ENCODE data around the gene DIP2C.
"Not testable (repeated sequence)": the region's sequence is repeated elsewhere in the genome, so short reads cannot be mapped to it uniquely, and the experiment has no call there.

Gene DIP2C

GRCh38 chr10:442209-442608 is 247.3 kb downstream of the DIP2C start:
- no peak for DNase-seq (ENCODE audit: low spot score)

GRCh38 chr10:441659-442058 is 247.8 kb downstream of the DIP2C start:
- no peak for DNase-seq (ENCODE audit: low spot score)

DNA sequence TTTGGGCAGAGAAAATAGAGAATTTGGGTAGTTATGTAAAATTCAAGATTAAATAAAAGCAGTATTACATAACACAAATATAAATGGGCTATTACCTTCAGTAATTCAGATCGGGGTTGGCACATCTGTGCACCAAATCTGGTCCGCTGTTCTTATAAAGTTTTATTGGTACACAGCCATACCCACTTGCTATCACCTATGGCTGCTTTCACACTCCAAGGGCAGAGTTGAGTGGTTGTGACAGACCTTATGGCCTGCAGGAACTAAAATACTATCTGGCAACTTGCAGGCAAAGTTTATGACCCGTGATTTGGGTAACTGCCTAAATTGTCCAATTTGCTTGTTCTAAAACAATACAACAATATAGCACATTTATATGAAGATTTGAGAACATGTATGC is 249.3 kb downstream of the DIP2C start:
- no peak for DNase-seq (ENCODE audit: low spot score)

DNA sequence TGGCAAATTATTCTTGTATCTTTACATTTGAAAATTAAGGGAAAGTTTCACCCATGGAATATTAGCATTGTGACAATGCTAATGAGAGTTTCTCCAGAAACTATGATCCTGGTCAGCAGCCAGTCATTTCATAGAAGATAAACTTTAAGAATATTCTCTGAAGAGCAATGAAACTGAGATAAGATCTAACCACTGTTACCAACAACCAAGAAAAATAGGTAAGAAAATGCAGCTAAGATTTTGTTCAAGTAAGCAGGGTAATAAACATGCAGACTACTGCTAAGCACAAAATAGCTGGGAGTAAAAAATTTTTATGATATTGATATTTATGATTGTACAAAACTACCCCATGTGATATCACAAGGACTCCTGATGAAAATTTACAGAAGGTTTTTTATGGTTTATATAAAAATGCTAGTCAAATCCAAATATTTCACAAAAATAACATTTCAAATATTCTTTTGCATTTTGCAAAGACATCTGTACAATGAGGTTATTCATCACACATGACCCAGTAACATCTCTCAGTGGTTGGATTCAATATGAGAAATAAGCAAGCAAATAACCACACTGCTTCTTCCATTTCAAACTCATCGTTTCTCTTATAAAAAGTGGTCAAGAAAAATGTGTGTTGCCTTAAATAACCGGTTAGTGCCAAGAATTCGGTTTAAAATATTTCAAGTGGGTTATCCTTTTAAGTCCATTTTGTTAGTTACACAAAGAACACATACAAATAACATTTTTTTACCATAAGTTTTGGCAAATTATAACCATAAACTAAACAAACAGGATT is 251.6 kb downstream of the DIP2C start:
- DNase-seq (ENCODE audit: low spot score), result no peak

- no peak for DNase-seq (ENCODE audit: low spot score)
Observed at GRCh38 chr10:436911-437665, 252.4 kb downstream of the DIP2C start.

GRCh38 chr10:436013-436697 is 253.3 kb downstream of the DIP2C start:
- DNase-seq (ENCODE audit: low spot score), result no peak

DNA sequence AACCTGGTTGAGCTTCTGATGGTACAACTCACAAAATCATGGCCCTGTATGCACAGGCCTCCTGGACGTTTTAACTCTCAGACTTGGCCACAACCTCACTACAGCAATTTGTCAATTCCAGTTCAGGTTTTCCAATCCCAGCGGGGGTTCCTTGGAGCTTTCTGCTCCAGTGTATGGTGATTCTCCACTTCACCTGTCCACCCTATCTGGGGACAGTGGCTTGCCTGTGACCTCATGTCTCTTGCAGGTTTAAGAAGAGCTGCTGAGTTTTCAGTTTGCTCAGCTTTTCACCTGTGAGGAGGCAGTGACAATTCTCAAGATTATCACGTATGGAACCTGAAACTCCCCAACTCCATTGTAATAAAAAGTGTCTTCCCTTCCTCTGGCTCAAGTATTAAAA is 254.1 kb downstream of the DIP2C start:
- DNase-seq (ENCODE audit: low spot score), result no peak

DNA sequence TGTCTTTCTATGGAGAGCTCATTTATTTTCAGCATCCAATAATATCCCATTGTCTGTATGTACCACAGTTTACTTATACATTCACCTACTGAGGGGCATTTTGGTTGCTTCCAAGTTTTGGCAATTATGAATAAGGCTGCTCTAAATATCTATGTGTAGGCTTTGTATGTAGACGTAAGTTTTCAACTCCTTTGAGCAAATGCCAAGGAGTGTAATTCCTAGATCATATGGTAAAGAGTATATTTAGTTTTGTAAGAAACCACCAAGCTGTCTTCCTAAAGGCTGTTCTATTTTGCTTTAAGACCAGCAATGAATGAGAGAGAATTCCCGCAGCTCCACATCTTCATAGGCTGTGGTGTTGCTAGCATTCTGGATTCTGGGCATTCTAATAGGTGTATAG is 259.8 kb downstream of the DIP2C start:
- DNase-seq (ENCODE audit: low spot score), result no peak

- DNase-seq (ENCODE audit: low spot score), result no peak
Observed at GRCh38 chr10:427761-428519, 261.5 kb downstream of the DIP2C start.

GRCh38 chr10:425365-425764 is 264.1 kb downstream of the DIP2C start:
- not testable (repeated sequence) for DNase-seq (ENCODE audit: low spot score)

GRCh38 chr10:424724-425123 is 264.7 kb downstream of the DIP2C start:
- not testable (repeated sequence) for DNase-seq (ENCODE audit: low spot score)

DNA sequence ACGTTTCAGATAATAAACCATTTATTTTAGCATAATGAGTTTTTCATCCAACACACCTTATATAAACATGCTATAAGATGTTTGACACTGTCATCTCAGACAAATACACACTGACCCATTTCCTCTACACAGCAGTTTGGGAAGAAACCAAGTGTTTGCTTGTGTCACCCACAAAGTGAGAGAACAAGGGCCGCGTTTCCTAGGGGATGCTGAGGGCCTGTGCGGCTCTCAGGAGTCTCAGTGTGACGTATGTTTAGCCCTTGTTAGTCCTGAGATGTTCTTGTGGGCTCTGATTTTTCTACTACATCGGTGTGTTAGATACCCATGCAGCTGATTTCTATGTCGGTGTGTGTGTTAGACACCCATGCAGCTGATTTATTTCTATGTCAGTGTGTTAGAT is 266.3 kb downstream of the DIP2C start:
- no peak for DNase-seq (ENCODE audit: low spot score)

- no peak for DNase-seq (ENCODE audit: low spot score)
Observed at GRCh38 chr10:422675-423074, 266.8 kb downstream of the DIP2C start.

DNA sequence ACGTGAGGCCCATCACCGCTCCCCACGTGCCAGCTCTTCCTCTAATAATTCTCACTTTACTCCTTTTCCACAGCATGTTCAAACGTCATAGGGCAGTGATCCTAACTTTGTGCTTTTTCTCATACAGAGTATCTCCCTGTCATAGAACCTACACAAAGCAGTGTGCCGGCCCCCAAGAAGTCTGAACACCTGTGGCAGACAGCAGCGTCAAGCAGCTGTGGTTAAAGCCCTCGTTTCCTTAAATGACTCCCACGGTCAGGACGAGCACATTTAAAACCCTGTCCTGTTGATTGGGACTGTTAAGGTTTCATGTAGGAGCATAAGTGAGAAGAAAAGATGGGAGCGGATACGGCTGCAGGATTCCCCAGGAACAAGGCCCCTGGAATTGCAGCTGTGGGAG is 267.2 kb downstream of the DIP2C start:
- DNase-seq (ENCODE audit: low spot score), result no peak

- DNase-seq (ENCODE audit: low spot score), result no peak
Observed at GRCh38 chr10:421170-421569, 268.3 kb downstream of the DIP2C start.

DNA sequence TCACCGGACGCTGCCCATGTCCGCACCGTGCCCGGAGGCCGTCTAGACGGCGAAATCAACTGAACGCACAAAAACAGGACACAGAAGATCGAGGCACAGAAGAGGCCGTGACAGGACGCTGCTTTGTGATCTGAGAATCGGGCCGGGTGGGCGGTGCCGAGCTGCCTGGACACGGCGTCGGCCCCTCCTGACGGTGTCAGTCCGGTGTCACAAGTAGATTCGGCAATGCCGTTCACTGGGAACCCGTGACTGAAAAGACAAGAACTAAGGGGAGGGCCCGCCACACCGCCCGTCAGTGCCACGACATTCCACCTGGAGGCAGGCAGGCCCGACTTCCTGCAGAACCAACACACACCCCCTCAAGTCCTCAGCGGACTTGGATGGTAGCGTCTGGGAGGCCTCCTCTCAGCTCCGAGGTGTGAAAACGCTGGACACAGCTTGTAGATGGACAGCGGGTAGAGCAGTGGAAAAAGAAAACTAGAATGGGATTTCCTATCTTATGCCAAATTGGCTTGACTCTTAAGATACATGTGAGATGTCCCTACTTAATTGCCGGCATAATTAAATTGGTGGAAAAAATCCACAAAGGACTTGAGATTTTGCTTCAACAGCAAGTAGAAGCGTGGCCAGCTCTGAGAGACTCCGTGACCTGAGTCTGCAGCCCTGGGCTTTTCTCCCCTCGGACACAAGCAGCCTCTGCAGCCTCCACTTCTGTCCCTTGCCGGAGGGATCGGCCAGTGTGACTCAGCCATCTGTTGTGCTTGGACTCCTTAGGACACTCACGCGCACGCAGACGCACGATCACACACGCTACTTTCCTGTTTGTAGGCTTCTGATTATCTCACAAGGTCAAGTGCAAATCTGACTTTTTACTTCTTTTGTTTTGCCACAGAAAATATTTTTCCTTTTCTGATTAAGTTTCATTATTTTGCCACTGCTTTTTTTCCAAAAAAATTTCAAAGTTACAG is 269.0 kb downstream of the DIP2C start:
- no peak for DNase-seq (ENCODE audit: low spot score)

DNA sequence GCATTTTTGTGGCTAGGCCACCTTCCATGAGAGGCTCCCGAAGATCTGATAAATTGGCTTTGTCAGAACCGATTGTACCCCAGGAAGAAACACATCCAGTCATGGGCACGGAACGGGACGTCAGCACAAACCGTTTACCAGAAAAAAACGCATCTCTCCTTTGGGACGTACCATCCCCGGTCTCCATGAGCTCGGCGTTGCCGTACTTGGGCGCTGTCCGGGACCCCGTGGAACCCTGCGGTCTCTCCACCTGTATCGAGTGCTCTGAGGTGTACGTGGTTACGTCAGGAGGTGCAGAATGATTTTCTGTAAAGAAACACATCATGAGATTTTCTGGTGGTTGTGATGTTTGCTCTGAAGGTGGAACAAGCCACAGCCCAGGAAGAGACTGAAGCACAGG is 270.6 kb downstream of the DIP2C start:
- no peak for DNase-seq (ENCODE audit: low spot score)

GRCh38 chr10:418226-418625 is 271.2 kb downstream of the DIP2C start:
- no peak for DNase-seq (ENCODE audit: low spot score)

- no peak for DNase-seq (ENCODE audit: low spot score)
Observed at GRCh38 chr10:416091-416515, 273.4 kb downstream of the DIP2C start.

DNA sequence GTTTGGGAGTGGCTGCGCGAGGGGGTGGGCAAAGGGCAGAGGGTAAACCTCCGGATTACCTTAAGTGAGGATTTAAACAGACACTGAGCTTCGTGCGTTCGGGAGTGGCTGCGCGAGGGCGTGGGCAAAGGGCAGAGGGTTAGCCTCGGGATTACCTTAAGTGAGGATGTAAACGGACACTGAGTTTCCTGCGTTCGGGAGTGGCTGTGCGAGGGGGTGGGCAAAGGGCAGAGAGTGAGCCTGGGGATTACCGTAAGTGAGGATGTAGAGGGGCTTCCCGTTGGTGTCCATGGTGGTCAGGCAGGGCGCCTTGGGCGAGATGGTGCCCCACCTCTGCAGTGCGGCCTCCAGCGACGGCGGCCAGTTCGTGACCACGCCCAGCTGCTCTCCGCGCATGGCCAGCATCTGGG is 275.8 kb downstream of the DIP2C start:
- DNase-seq (ENCODE audit: low spot score), result no peak

- no peak for DNase-seq (ENCODE audit: low spot score)
Observed at GRCh38 chr10:412109-412508, 277.4 kb downstream of the DIP2C start.
